Measurements from ENCODE around the gene GABRG3. TPM values are rescaled to one million over a fixed set of nuclear protein-coding genes. Genes with fewer than 3 reads are reported as not detected.

GABRG3 gene
- total and polyA plus RNA-seq, 9 of the 15 experiments (the other 6 are each of a cell fraction or from before 2014, with no cell fraction given), result 4.0 to 15.1 (median 11.2) TPM

DNA sequence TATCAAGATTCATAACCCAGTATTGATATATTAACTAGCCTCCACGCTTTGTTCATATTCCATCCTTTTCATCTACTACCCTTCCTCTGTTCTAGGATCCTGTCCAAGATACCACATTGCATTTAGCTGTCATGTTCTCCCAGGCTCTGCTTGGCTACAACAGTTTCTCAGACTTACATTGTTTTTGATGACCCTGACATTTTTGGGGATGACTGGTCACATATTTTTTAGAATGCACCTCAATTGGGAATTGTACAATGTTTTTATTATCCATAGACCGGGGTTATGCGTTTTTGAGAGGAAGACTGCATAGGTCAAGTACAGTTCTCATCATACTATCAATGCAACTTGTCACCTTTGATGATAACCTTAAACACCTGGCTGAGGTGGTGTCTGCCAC, 421.2 kb downstream of the GABRG3 start:
- Histone ChIP-seq H3K9me1 (ENCODE audit: control insufficient read depth, insufficient read depth, low read length) (no peaks in the 10 kb centered on the region), H3K4me3 (no peak overlapping the region), H3K4me1 (replicated peaks in 1 of 2; ENCODE audit: control insufficient read depth in 2 of 2, insufficient read depth in 2 of 2, low read length in 2 of 2) (no peaks in the 10 kb centered on the region), H3K9ac (ENCODE audit: insufficient read depth in 1 of 2, low read depth in 2 of 2, low read length in 2 of 2) (no peak overlapping the region), H3K79me2 (ENCODE audit: control insufficient read depth, insufficient read depth, low read length) (no peaks in the 10 kb centered on the region), H2AFZ (ENCODE audit: low read depth, low read length) (no peak overlapping the region), H3K36me3 (ENCODE audit: control insufficient read depth, insufficient read depth, low read length) (no peaks in the 10 kb centered on the region), H3K27me3 (ENCODE audit: control insufficient read depth in 2 of 2, insufficient read depth in 2 of 2, low read length in 2 of 2) (no peaks in the 10 kb centered on the region), H3K27ac (ENCODE audit: extremely low read depth, low read depth, low read length) (no peak overlapping the region), H3K4me2 (ENCODE audit: insufficient read depth, low read length) (no peak overlapping the region), H4K20me1 (replicated peaks; ENCODE audit: control insufficient read depth, insufficient read depth, low read length) (no peaks in the 10 kb centered on the region), H3K9me3 (replicated peaks; ENCODE audit: control insufficient read depth, insufficient read depth, low read depth, low read length) (no peaks in the 10 kb centered on the region)
- no TSS peak for BruUV-seq (replicated peaks)
- DNase-seq (ENCODE audit: extremely low read depth in 1 of 4, low spot score in 3 of 4), result no peak
- ChIA-PET POLR2A (no interaction called here), CTCF (ENCODE audit: low intra/inter-chr PET ratio) (no interaction called here)
- WGBS (ENCODE audit: insufficient coverage, low coverage, missing lambda C conversion rate), result 50% methylated on average over 3 of the region's 3 CpGs
- intact Hi-C loops (cut with micrococcal nuclease) (no loop called here), in situ Hi-C loops (cut with MboI) (no loop called here)
- FAIRE-seq, result no peak
- no peak for ATAC-seq
- TF ChIP-seq HSF4 (CRISPR knock-in tag; IDR thresholded peaks at IDR 0.05; ENCODE audit: borderline replicate concordance), result no peak
- TF ChIP-seq ZNF766 (CRISPR knock-in tag; conservative IDR thresholded peaks at IDR 0.05), result no peak
- TF ChIP-seq NFE2 (IDR thresholded peaks at IDR 0.05; ENCODE audit: low read depth), result no peak
- no peak for TF ChIP-seq JUN (IDR thresholded peaks at IDR 0.05; ENCODE audit: borderline replicate concordance, low read depth, low read length)
- TF ChIP-seq JUN (CRISPR knock-in tag; IDR thresholded peaks at IDR 0.05; ENCODE audit: borderline replicate concordance), result no peak

DNA sequence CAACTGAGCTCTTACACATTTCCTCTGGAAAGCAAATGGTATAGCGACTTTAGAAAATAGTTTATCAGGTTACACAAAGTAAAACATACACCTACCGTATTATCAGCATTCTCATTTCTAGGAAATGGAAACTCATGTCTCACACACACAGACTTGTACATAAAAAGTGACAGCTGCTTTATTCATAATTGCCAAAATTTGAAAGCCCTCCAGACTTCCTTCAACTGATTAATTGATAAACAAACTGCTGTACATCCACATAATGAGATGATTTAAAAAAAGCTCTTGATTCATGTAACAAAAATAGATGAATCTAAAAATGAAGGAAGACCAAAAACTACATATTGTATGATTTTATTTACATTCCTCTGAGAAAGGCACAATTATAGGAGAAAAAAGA, 425.5 kb downstream of the GABRG3 start:
- H3K27me3 ChIP-seq (ENCODE audit: control insufficient read depth in 2 of 2, insufficient read depth in 2 of 2, low read length in 2 of 2), result no peaks in the 10 kb centered on the region
- in situ Hi-C loops (cut with MboI) (no loop called here), intact Hi-C loops (cut with micrococcal nuclease) (no loop called here)
- H3K4me1 ChIP-seq (replicated peaks in 1 of 2; ENCODE audit: control insufficient read depth in 2 of 2, insufficient read depth in 2 of 2, low read length in 2 of 2), result no peaks in the 10 kb centered on the region
- CTCF ChIA-PET (ENCODE audit: low intra/inter-chr PET ratio), result no interaction called here
- no peaks in the 10 kb centered on the region for H3K36me3 ChIP-seq (ENCODE audit: control insufficient read depth, insufficient read depth, low read length)
- BruUV-seq (replicated peaks), result no TSS peak
- no peak overlapping the region for H3K4me3 ChIP-seq
- no peaks in the 10 kb centered on the region for H3K79me2 ChIP-seq (ENCODE audit: control insufficient read depth, insufficient read depth, low read length)
- DNase-seq (ENCODE audit: extremely low read depth in 1 of 4, low spot score in 3 of 4) (no peak), ATAC-seq (no peak), FAIRE-seq (no peak)
- no peaks in the 10 kb centered on the region for H4K20me1 ChIP-seq (replicated peaks; ENCODE audit: control insufficient read depth, insufficient read depth, low read length)
- POLR2A ChIA-PET, result interaction anchor here (0.9 to 1.3 kb wide), 2 partner anchors 12 to 43 kb away, joined by 3 read pairs; no protein-coding TSS in a partner anchor
- H3K9ac ChIP-seq (ENCODE audit: insufficient read depth in 1 of 2, low read depth in 2 of 2, low read length in 2 of 2), result no peak overlapping the region
- H3K9me1 ChIP-seq (ENCODE audit: control insufficient read depth, insufficient read depth, low read length), result no peaks in the 10 kb centered on the region
- WGBS (ENCODE audit: insufficient coverage, low coverage, missing lambda C conversion rate), result 6% methylated on average over 2 of the region's 2 CpGs
- no peak overlapping the region for H3K4me2 ChIP-seq (ENCODE audit: insufficient read depth, low read length)
- no peak overlapping the region for H2AFZ ChIP-seq (ENCODE audit: low read depth, low read length)
- no peak overlapping the region for H3K27ac ChIP-seq (ENCODE audit: extremely low read depth, low read depth, low read length)
- no peaks in the 10 kb centered on the region for H3K9me3 ChIP-seq (replicated peaks; ENCODE audit: control insufficient read depth, insufficient read depth, low read depth, low read length)
- TF ChIP-seq ETS2 (tag; IDR thresholded peaks at IDR 0.05; ENCODE audit: borderline replicate concordance, poor library complexity, severe bottlenecking) (no peak), L3MBTL2 (IDR thresholded peaks at IDR 0.05) (no peak), HDAC1 (IDR thresholded peaks at IDR 0.05) (no peak), SMARCE1 (IDR thresholded peaks at IDR 0.05) (no peak), ZNF121 (CRISPR knock-in tag; conservative IDR thresholded peaks at IDR 0.05) (no peak), KDM1A (IDR thresholded peaks at IDR 0.05) (no peak)
- TF ChIP-seq, protein P1, sequence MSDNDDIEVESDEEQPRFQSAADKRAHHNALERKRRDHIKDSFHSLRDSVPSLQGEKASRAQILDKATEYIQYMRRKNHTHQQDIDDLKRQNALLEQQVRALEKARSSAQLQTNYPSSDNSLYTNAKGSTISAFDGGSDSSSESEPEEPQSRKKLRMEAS (CRISPR knock-in tag; IDR thresholded peaks at IDR 0.05), result no peak
- TF ChIP-seq, protein P2, sequence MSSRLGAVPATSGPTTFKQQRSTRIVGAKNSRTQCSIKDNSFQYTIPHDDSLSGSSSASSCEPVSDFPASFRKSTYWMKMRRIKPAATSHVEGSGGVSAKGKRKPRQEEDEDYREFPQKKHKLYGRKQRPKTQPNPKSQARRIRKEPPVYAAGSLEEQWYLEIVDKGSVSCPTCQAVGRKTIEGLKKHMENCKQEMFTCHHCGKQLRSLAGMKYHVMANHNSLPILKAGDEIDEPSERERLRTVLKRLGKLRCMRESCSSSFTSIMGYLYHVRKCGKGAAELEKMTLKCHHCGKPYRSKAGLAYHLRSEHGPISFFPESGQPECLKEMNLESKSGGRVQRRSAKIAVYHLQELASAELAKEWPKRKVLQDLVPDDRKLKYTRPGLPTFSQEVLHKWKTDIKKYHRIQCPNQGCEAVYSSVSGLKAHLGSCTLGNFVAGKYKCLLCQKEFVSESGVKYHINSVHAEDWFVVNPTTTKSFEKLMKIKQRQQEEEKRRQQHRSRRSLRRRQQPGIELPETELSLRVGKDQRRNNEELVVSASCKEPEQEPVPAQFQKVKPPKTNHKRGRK (tag; IDR thresholded peaks at IDR 0.05), result no peak

Data from K562 (cell line).